Epithelial cell of proximal tubule (primary cell): ENCODE measurements around the gene QRICH2. TPM values are rescaled to one million over a fixed set of nuclear protein-coding genes. Genes with fewer than 3 reads are reported as not detected.
A peak's percentile ranks its signal among the peaks of the same experiment; 100 is the strongest.
"Not testable (repeated sequence)": the region's sequence is repeated elsewhere in the genome, so short reads cannot be mapped to it uniquely, and the experiment has no call there.

ENCODE experiments used
- DNase-seq: peaks from one replicate; pipeline ENCODE4 v3.0.0-alpha.2; 2011; ENCODE audit warnings: low read depth
- H3K4me3 ChIP-seq: 2 replicates; pipeline ENCODE4 v1.5.1; 2011; ENCODE audit warnings: low read depth, mild to moderate bottlenecking, low read length
- CTCF ChIP-seq: conservative IDR thresholded peaks from 2 replicates; pipeline ENCODE4 v1.5.1; 2012; ENCODE audit warnings: low read depth, mild to moderate bottlenecking, low read length
- total RNA-seq: library from RNA; depleted of rRNA; stranded (reverse); fragments of >200 nt; gene quantifications from 2 replicates; pipeline ENCODE4 v1.2.3, GENCODE V29; 2015

QRICH2 gene
- total RNA-seq, 1 donor from 2014 or later: 0.69 TPM

GRCh38 chr17:76353004-76353598, 45.0 kb upstream of the QRICH2 start:
- no peak for DNase-seq
- no peak for TF ChIP-seq CTCF
- H3K4me3 ChIP-seq: peak overlapping the region; percentile 92

- no peak for DNase-seq
- no peak overlapping the region for H3K4me3 ChIP-seq
- no peak for TF ChIP-seq CTCF
Measured at GRCh38 chr17:76351526-76352071, 43.5 kb upstream of the QRICH2 start.

GRCh38 chr17:76350463-76350862, 42.4 kb upstream of the QRICH2 start:
- H3K4me3 ChIP-seq: no peak overlapping the region
- DNase-seq: no peak
- no peak for TF ChIP-seq CTCF

GRCh38 chr17:76346936-76347335, 38.9 kb upstream of the QRICH2 start:
- DNase-seq, H3K4me3 ChIP-seq: not testable (repeated sequence)

GRCh38 chr17:76345377-76345974, 37.4 kb upstream of the QRICH2 start:
- no peak overlapping the region for H3K4me3 ChIP-seq
- TF ChIP-seq CTCF: no peak
- DNase-seq: no peak

GRCh38 chr17:76343106-76343505, 35.0 kb upstream of the QRICH2 start:
- no peak for DNase-seq
- no peak for TF ChIP-seq CTCF
- H3K4me3 ChIP-seq: no peak overlapping the region

GRCh38 chr17:76341301-76341700, 33.2 kb upstream of the QRICH2 start:
- DNase-seq: no peak
- no peak for TF ChIP-seq CTCF
- H3K4me3 ChIP-seq: no peak overlapping the region
